ENCODE measurements around the gene P3H3. TPM values are rescaled to one million over a fixed set of nuclear protein-coding genes. Genes with fewer than 3 reads are reported as not detected.

Gene P3H3
- polyA plus RNA-seq, 1 donor (not counting 4 experiments of a cell fraction or from before 2014, with no cell fraction given), result 3.9 TPM

DNA sequence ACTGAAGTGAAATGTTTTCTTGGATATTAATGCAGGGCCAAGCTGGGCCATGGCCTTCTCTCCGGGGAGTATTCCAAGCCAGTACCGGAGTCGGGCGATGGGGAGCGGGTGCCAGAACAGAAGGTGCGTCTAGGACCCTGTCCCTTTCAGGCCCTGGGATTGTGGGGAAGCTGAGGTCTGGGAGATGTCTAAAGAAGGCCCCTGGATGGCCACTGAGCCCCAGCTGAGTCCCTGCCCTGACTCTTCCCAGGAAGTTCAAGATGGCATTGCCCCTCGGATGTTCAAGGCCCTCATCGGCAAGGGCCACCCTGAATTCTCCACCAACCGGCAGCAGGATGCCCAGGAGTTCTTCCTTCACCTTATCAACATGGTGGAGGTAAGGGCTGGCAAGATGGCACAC lies 31.9 kb downstream of the P3H3 start:
- H3K36me3 ChIP-seq (ENCODE audit: control insufficient read depth in 2 of 2, extremely low read depth in 1 of 2, insufficient read depth in 2 of 2, low read length in 2 of 2), result peaks cover 59 to 66% of the 10 kb centered on the region in 2 experiments
- no peaks in the 10 kb centered on the region for H3K27me3 ChIP-seq (ENCODE audit: control insufficient read depth, extremely low read depth, insufficient read depth, low read length)
- H3K4me2 ChIP-seq (ENCODE audit: control insufficient read depth, extremely low read depth, insufficient read depth, low read depth, low read length), result no peak overlapping the region
- H3K4me1 ChIP-seq (ENCODE audit: control insufficient read depth, extremely low read depth, insufficient read depth, low read length), result no peaks in the 10 kb centered on the region
- H3K79me2 ChIP-seq (ENCODE audit: control insufficient read depth, insufficient read depth, low read length), result peaks cover 7% of the 10 kb centered on the region
- no peaks in the 10 kb centered on the region for H3K9me1 ChIP-seq (ENCODE audit: control insufficient read depth, extremely low read depth, insufficient read depth, low read length)
- dilution Hi-C loops (cut with MboI; ENCODE audit: extremely low pct_ligation_motif_present, low sequenced_read_pairs), result no loop called here
- FAIRE-seq (no peak), DNase-seq (ENCODE audit: low read depth, low spot score) (no peak)
- no peak overlapping the region for H3K9ac ChIP-seq (ENCODE audit: control insufficient read depth, extremely low read depth, insufficient read depth, low read length)
- H2AFZ ChIP-seq (ENCODE audit: control insufficient read depth, low read length), result no peak overlapping the region
- H3K4me3 ChIP-seq (ENCODE audit: control insufficient read depth in 2 of 3, extremely low read depth in 1 of 3, insufficient read depth in 2 of 3, low read depth in 1 of 3, low read length in 3 of 3), result no peak overlapping the region
- TF ChIP-seq, protein P1, sequence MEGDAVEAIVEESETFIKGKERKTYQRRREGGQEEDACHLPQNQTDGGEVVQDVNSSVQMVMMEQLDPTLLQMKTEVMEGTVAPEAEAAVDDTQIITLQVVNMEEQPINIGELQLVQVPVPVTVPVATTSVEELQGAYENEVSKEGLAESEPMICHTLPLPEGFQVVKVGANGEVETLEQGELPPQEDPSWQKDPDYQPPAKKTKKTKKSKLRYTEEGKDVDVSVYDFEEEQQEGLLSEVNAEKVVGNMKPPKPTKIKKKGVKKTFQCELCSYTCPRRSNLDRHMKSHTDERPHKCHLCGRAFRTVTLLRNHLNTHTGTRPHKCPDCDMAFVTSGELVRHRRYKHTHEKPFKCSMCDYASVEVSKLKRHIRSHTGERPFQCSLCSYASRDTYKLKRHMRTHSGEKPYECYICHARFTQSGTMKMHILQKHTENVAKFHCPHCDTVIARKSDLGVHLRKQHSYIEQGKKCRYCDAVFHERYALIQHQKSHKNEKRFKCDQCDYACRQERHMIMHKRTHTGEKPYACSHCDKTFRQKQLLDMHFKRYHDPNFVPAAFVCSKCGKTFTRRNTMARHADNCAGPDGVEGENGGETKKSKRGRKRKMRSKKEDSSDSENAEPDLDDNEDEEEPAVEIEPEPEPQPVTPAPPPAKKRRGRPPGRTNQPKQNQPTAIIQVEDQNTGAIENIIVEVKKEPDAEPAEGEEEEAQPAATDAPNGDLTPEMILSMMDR (optimal IDR thresholded peaks at IDR 0.05 in 1 of 3, IDR thresholded peaks at IDR 0.05 in 1 of 3, conservative IDR thresholded peaks at IDR 0.05 in 1 of 3; ENCODE audit: extremely low read depth in 1 of 3, insufficient read depth in 2 of 3, low read length in 3 of 3), result no peak
- no peak for TF ChIP-seq EZH2 (IDR thresholded peaks at IDR 0.05; ENCODE audit: low read length)
- no peaks in the 10 kb centered on the region for H3K9me3 ChIP-seq (ENCODE audit: control insufficient read depth, low read depth, low read length)
- H3K27ac ChIP-seq (ENCODE audit: control insufficient read depth, insufficient read depth, low read length), result no peak overlapping the region
- H4K20me1 ChIP-seq (ENCODE audit: control insufficient read depth, extremely low read depth, insufficient read depth, low read length), result no peaks in the 10 kb centered on the region

DNA sequence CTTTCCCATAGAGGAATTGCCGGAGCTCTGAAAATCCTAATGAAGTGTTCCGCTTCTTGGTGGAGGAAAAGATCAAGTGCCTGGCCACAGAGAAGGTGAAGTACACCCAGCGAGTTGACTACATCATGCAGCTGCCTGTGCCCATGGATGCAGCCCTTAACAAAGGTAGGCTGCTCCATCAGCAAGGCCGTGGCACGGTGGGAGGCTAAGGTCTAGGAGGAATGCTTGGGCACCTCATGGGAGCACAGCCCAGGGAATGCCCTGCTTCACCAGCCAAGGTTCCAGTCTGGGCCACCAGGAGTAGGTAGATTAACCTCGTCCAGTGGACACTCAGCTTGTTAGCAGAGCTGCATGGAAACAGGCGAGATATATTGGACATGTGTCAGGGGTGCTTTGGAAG lies 32.7 kb downstream of the P3H3 start:
- Histone ChIP-seq H3K27ac (ENCODE audit: control insufficient read depth, insufficient read depth, low read length) (no peak overlapping the region), H3K9ac (ENCODE audit: control insufficient read depth, extremely low read depth, insufficient read depth, low read length) (no peak overlapping the region), H3K4me3 (ENCODE audit: control insufficient read depth in 2 of 3, extremely low read depth in 1 of 3, insufficient read depth in 2 of 3, low read depth in 1 of 3, low read length in 3 of 3) (no peak overlapping the region), H4K20me1 (ENCODE audit: control insufficient read depth, extremely low read depth, insufficient read depth, low read length) (no peaks in the 10 kb centered on the region), H3K4me2 (ENCODE audit: control insufficient read depth, extremely low read depth, insufficient read depth, low read depth, low read length) (no peak overlapping the region), H2AFZ (ENCODE audit: control insufficient read depth, low read length) (no peak overlapping the region), H3K27me3 (ENCODE audit: control insufficient read depth, extremely low read depth, insufficient read depth, low read length) (no peaks in the 10 kb centered on the region), H3K79me2 (ENCODE audit: control insufficient read depth, insufficient read depth, low read length) (no peaks in the 10 kb centered on the region), H3K4me1 (ENCODE audit: control insufficient read depth, extremely low read depth, insufficient read depth, low read length) (no peaks in the 10 kb centered on the region), H3K9me1 (ENCODE audit: control insufficient read depth, extremely low read depth, insufficient read depth, low read length) (no peaks in the 10 kb centered on the region), H3K9me3 (ENCODE audit: control insufficient read depth, low read depth, low read length) (no peaks in the 10 kb centered on the region), H3K36me3 (ENCODE audit: control insufficient read depth in 2 of 2, extremely low read depth in 1 of 2, insufficient read depth in 2 of 2, low read length in 2 of 2) (peaks cover 61 to 65% of the 10 kb centered on the region in 2 experiments)
- TF ChIP-seq, protein P1 (optimal IDR thresholded peaks at IDR 0.05 in 1 of 3, IDR thresholded peaks at IDR 0.05 in 1 of 3, conservative IDR thresholded peaks at IDR 0.05 in 1 of 3; ENCODE audit: extremely low read depth in 1 of 3, insufficient read depth in 2 of 3, low read length in 3 of 3), result no peak
- no peak for TF ChIP-seq EZH2 (IDR thresholded peaks at IDR 0.05; ENCODE audit: low read length)
- FAIRE-seq (no peak), DNase-seq (ENCODE audit: low read depth, low spot score) (no peak)
- dilution Hi-C loops (cut with MboI; ENCODE audit: extremely low pct_ligation_motif_present, low sequenced_read_pairs), result no loop called here

All from keratinocyte (primary cell).